ENCODE data around the gene HEPACAM2. TPM values are rescaled to one million over a fixed set of nuclear protein-coding genes. Genes with fewer than 3 reads are reported as not detected.

HEPACAM2 gene
- total and polyA plus RNA-seq, 2 of the 8 experiments (the other 6 are each of a cell fraction or from before 2014, with no cell fraction given) = not detected

DNA sequence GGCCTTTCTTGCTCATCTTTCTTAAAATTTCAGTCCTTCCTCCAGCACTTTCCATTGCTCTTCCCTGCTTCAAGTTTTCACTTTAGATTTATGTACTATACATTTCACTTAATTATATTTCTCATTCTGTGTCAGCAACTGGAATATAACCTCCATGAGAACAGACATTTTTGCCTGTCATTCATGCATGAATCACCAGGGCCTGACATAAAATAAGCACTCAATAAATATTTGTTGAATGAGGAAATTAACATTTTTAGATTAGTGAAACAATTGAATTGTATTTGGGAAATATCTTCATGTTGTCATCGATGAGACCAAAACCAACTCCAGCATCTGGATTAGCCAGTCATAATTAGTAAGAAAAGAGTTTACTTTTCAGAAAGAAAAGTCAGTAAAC lies 84.1 kb downstream of the HEPACAM2 start:
- WGBS, 2 experiments (ENCODE audit: extremely low coverage in 1 of 2, insufficient coverage in 1 of 2, insufficient read length in 1 of 2, insufficient replicate concordance in 2 of 2, low coverage in 1 of 2, low lambda C conversion rate in 2 of 2, missing lambda C conversion rate in 1 of 2) = 75% methylated on average over 1 of the region's 1 CpG; no CpG with 5 or more reads in 1 of the 2 experiments
- Histone ChIP-seq H4K5ac (ENCODE audit: insufficient read length, low read depth, low read length) (no peak overlapping the region), H3K27me3 (replicated peaks in 1 of 4; ENCODE audit: control insufficient read depth in 3 of 4, extremely low read depth in 1 of 4, insufficient read depth in 3 of 4, low read length in 3 of 4) (no peaks in the 10 kb centered on the region), H3K79me2 (ENCODE audit: control insufficient read depth in 1 of 2, insufficient read depth in 2 of 2, low read length in 2 of 2) (no peaks in the 10 kb centered on the region), H3K56ac (replicated peaks; ENCODE audit: insufficient read length, low read depth, low read length) (no peak overlapping the region), H2BK15ac (ENCODE audit: low read length) (no peak overlapping the region), H3K18ac (ENCODE audit: extremely low read depth, low read length) (no peak overlapping the region), H3K79me1 (ENCODE audit: low read depth, low read length) (no peaks in the 10 kb centered on the region), H2BK120ac (replicated peaks; ENCODE audit: low read depth, low read length) (no peak overlapping the region), H3K36me3 (ENCODE audit: control insufficient read depth in 2 of 4, insufficient read depth in 4 of 4, low read length in 3 of 4) (no peaks in the 10 kb centered on the region), H3K14ac (ENCODE audit: insufficient read length) (no peak overlapping the region), H3K9ac (replicated peaks in 1 of 4; ENCODE audit: extremely low read depth in 1 of 4, low read depth in 3 of 4, low read length in 3 of 4) (no peak overlapping the region), H3K23ac (ENCODE audit: insufficient read length) (no peak overlapping the region), H3K4me3 (ENCODE audit: extremely low read depth in 1 of 4, insufficient read depth in 2 of 4, low read depth in 3 of 4, low read length in 4 of 4) (no peak overlapping the region), H4K20me1 (replicated peaks in 1 of 2; ENCODE audit: control insufficient read depth in 1 of 2, insufficient read depth in 2 of 2, low read length in 2 of 2) (no peaks in the 10 kb centered on the region), H2BK5ac (ENCODE audit: low read depth, low read length) (no peak overlapping the region), H3K27ac (ENCODE audit: low read depth, low read length) (no peak overlapping the region), H4K8ac (ENCODE audit: extremely low read depth, insufficient read depth, low read length) (no peak overlapping the region), H3K4me1 (replicated peaks in 1 of 4; ENCODE audit: control insufficient read depth in 3 of 4, insufficient read depth in 4 of 4, low read length in 3 of 4) (no peaks in the 10 kb centered on the region), H2BK12ac (ENCODE audit: low read depth, low read length) (no peak overlapping the region), H3K23me2 (ENCODE audit: low read depth, low read length) (no peaks in the 10 kb centered on the region), H2AFZ (ENCODE audit: low read length) (no peak overlapping the region), H3K4ac (replicated peaks; ENCODE audit: insufficient read length, low read depth, low read length) (no peak overlapping the region), H2BK20ac (ENCODE audit: low read length) (no peak overlapping the region), H3K4me2 (ENCODE audit: insufficient read depth in 1 of 2, low read depth in 2 of 2, low read length in 2 of 2) (no peak overlapping the region), H4K91ac (replicated peaks; ENCODE audit: insufficient read length, low read length) (no peak overlapping the region), H2AK5ac (ENCODE audit: low read depth, low read length) (no peak overlapping the region), H3K9me3 (ENCODE audit: insufficient read depth in 2 of 2, low read depth in 1 of 2, low read length in 1 of 2) (no peaks in the 10 kb centered on the region)
- DNase-seq (ENCODE audit: low read depth in 1 of 2, low spot score in 2 of 2) (no peak), FAIRE-seq (no peak)
- ChIA-PET POLR2A (ENCODE audit: partially characterized antibody) (no interaction called here), CTCF (ENCODE audit: partially characterized antibody) (no interaction called here)
- TF ChIP-seq BACH1 (IDR thresholded peaks at IDR 0.05; ENCODE audit: low read length) = no peak
- TF ChIP-seq TAF1 (IDR thresholded peaks at IDR 0.05; ENCODE audit: low read depth, low read length) = no peak
- TF ChIP-seq KDM4A (IDR thresholded peaks at IDR 0.05; ENCODE audit: low read depth, low read length, severe bottlenecking) = no peak
- no peak for TF ChIP-seq TBP (IDR thresholded peaks at IDR 0.05; ENCODE audit: low read depth, low read length)
- no peak for TF ChIP-seq TEAD4 (IDR thresholded peaks at IDR 0.05; ENCODE audit: low read depth, low read length)
- TF ChIP-seq RXRA (IDR thresholded peaks at IDR 0.05; ENCODE audit: insufficient read depth, low read depth, low read length) = no peak
- TF ChIP-seq CEBPB (IDR thresholded peaks at IDR 0.05; ENCODE audit: low read depth, low read length) = no peak
- TF ChIP-seq JUND (IDR thresholded peaks at IDR 0.05; ENCODE audit: low read length) = no peak
- TF ChIP-seq POLR2A (IDR thresholded peaks at IDR 0.05; ENCODE audit: control extremely low read depth in 1 of 2, low read depth in 2 of 2, low read length in 2 of 2) = no peak
- TF ChIP-seq SUZ12 (IDR thresholded peaks at IDR 0.05; ENCODE audit: low read length) = no peak
- no peak for TF ChIP-seq SAP30 (IDR thresholded peaks at IDR 0.05; ENCODE audit: insufficient read depth, insufficient replicate concordance, low read length)
- TF ChIP-seq, protein P1, sequence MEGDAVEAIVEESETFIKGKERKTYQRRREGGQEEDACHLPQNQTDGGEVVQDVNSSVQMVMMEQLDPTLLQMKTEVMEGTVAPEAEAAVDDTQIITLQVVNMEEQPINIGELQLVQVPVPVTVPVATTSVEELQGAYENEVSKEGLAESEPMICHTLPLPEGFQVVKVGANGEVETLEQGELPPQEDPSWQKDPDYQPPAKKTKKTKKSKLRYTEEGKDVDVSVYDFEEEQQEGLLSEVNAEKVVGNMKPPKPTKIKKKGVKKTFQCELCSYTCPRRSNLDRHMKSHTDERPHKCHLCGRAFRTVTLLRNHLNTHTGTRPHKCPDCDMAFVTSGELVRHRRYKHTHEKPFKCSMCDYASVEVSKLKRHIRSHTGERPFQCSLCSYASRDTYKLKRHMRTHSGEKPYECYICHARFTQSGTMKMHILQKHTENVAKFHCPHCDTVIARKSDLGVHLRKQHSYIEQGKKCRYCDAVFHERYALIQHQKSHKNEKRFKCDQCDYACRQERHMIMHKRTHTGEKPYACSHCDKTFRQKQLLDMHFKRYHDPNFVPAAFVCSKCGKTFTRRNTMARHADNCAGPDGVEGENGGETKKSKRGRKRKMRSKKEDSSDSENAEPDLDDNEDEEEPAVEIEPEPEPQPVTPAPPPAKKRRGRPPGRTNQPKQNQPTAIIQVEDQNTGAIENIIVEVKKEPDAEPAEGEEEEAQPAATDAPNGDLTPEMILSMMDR (IDR thresholded peaks at IDR 0.05; ENCODE audit: control extremely low read depth in 1 of 3, insufficient read depth in 1 of 3, low read depth in 1 of 3, low read length in 3 of 3) = no peak
